GM10847 (cell line): ENCODE measurements around the gene TSPEAR.
"Not testable (repeated sequence)": the region's sequence is repeated elsewhere in the genome, so short reads cannot be mapped to it uniquely, and the experiment has no call there.

Experiments
- POLR2A ChIP-seq: IDR thresholded peaks from 2 replicates; pipeline ENCODE4 v1.6.1; 2011; ENCODE audit not compliant: insufficient read length; ENCODE audit errors: extremely low read depth

TSPEAR gene

DNA sequence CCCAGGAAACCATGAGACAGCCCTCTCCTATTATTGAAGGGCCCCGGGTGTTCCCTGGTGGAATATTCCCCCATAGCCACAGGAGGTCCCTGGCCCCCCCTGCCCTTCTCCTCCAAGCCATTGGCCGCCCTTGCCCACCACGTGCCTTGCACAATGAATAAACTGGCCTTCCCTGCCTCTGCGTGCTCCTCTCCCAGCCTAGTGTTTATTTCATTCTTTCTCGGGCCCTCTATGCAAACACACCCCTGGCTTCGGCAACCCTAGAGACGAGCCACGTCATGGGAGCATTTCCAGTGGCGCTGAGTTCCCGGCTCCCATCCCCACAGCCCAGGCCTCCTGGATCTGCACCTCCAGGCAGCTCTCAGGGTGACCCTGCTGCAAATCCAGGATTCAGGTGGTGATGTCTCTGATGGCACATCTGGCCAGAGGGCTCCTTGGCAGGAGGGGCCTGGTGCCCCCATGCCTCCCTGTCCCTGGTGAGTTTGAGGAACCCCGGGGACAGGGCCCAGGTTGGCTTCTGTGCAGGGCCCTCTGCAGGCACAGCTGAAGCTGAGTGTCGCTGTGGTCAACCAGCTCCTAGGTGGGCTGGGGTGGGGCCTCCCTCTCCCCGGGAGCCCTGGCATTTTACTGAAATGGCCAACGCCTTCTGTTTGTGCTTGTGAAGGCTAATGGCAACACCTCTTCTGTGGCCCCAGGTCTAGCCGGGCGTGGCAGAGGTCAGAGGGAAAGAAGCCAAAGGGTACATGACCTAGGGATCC, 8.2 kb downstream of the TSPEAR start:
- no peak for TF ChIP-seq POLR2A

DNA sequence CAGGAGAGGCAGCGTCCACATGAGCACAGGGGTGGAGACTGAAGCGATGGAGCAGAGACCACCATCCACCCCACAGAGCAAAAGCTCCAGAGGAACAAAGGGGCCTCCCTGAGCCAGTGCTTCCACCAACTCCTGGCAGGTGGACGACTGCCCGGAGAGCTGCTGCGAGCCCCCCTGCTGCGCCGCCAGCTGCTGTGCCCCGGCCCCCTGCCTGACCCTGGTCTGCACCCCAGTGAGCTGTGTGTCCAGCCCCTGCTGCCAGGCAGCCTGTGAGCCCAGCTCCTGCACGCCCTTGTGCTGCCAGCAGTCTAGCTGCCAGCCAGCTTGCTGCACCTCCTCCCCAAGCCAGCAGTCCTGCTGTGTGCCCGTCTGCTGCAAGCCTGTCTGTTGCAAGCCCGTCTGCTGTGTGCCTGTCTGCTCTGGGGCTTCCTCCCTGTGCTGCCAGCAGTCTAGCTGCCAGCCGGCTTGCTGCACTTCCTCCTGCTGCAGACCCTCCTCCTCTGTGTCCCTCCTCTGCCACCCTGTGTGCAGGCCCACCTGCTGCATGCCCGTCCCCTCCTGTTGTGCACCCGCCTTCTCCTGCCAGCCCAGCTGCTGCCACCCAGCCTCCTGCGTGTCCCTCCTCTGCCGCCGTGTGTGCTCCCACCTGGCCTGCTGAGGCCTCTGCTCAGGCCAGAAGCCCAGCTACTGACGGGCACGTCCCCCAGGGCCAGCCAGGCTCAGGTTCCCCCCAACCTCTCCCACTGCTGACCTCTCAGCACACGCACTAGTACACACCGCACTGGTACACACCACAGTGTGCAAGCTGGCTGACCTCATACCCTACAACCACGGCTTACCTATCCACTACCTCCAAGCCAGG, 9.0 kb downstream of the TSPEAR start:
- no peak for TF ChIP-seq POLR2A

GRCh38 chr21:44701541-44701940, 9.8 kb downstream of the TSPEAR start:
- TF ChIP-seq POLR2A, result no peak

- TF ChIP-seq POLR2A, result no peak
These were observed 10.4 kb downstream of the TSPEAR start for GRCh38 chr21:44701023-44701400.

DNA sequence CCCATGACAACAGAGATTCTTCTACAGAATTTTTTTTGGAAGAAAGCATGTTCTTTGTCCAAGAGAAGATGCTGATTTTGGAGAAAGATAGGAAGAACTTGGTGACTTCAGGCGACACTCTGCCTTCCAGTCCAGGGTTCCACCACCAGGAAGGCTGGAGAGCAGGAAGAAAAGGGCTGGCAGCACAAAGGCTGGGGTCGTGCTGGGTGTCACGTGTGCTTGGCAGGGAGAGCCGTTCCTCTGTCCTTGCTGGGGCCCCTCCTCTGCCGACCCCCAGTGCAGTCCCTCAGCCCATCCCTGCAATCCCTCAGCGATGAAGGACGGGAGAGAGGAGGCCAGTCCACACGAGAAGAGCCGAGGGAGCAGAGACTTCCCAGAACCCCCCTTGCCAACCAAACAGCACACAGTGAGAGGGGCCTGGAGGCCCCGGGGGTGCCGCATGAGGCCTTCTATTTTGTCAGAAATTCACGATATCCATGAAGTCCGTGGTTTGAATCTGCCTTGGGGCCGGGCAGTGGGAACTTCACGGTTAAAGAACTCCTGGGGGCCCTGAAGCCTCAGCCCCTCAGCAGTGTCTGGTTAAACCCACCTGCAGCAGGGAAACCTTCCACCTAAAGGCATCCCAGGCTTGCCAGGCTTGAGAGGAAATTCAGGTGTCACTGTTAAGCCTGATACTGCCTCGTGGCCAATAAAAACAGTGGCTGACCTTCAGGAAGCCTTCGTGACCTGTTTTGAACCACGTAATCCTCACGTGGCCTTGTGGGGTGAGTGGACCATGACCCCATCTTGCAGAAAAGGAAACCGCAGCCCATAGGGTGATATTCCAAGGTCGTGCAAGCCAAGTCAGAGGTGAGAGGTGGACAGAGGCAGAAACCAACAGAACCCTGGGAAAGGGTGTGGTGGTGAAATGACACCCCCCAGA, 11.0 kb downstream of the TSPEAR start:
- no peak for TF ChIP-seq POLR2A

DNA sequence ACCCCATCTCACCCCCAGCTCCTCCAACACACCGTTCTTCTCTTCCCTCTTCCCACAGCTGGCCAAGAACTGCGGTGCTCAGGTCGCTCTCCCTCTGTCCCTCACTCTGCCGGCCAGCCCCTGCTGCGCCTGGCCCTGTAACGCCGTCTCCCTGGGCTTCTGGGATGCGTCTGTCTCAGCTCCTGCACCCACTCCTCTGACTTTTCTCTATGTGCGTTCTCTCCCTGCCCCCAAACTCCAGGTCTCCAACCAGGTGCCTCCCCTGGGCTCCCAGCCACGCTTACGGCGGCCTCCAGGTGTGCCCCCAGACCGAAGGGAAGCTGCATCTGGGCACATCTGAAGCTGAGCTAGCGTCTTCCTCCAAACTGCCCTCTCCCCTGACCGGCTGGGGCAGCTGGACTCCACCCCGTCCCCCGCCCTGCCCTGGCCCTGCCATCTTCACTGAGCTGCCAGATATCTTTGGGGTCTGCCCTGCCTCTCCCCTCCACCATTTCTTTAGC, 11.8 kb downstream of the TSPEAR start:
- no peak for TF ChIP-seq POLR2A

GRCh38 chr21:44697811-44698734, 13.3 kb downstream of the TSPEAR start:
- TF ChIP-seq POLR2A, result no peak

DNA sequence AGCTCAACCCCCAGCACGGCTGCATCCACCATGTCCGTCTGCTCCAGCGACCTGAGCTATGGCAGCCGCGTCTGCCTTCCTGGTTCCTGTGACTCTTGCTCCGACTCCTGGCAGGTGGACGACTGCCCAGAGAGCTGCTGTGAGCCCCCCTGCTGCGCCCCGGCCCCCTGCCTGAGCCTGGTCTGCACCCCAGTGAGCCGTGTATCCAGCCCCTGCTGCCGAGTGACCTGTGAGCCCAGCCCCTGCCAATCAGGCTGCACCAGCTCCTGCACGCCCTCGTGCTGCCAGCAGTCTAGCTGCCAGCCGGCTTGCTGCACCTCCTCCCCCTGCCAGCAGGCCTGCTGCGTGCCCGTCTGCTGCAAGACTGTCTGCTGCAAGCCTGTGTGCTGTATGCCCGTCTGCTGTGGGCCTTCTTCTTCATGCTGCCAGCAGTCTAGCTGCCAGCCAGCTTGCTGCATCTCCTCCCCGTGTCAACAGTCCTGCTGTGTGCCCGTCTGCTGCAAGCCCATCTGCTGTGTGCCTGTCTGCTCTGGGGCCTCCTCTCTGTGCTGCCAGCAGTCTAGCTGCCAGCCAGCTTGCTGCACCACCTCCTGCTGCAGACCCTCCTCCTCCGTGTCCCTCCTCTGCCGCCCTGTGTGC, 14.1 kb downstream of the TSPEAR start, which contains the start of gene KRTAP10-12:
TSS of gene KRTAP10-12 (plus strand) at position 1 of the 639 bp plus-strand sequence. CDS start at position 31, 30 bp downstream.
- not testable (repeated sequence) for TF ChIP-seq POLR2A

DNA sequence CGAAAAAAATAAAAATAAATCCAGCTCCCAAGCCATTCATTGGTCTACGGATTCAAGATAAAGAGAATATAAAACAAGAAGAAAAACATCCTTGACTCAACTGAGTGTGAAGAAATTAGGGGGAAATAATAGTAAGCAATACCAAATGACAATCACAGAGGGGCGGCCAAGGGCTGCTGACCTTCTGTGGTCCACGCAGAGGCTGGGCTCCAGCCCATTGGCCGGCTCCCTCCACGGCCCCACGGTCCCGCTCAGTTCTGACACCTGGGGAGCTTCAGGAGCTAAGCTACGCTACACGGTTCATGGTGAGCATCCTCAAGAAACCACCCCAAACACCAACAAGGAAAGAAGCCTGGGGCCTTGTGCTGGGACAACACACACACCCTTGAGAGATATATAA, 14.8 kb downstream of the TSPEAR start:
- no peak for TF ChIP-seq POLR2A

DNA sequence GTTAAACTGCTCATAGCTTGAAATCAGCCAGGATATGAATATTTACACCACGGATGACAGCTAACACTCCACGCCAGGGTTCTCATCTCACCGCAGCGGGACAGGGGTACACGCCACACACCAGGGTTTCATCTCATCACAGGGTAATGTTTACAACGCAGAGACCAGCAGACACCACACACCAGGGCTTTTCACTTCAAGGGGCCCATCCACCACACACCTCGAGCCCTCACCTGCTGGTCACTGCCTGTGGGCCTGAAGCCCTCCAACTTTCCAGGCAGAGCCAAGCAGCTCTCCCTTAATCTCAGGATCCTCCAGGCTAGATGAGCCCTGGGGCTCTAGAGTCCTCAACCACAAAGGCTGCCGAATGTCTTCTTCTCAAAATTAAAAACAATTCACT, 15.7 kb downstream of the TSPEAR start:
- no peak for TF ChIP-seq POLR2A

DNA sequence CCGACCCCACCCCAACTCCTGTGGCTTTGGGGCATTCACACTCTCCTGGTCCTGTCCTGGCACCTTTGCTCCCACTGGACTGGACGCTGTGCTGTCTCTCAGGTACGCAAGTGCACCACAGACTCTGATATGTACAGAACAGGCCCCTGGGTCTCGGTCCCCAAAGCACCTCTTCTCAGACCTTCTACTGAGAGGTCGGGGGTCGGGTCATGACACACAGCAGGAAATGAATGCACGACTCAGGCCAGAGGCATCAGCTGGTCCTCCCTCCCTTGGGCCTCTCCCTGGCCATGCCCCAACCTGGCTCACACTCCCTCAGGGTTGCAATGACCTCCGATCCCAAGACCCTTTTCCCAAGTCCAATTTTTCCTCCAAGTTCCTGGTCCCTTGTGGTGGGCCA, 16.2 kb downstream of the TSPEAR start:
- no peak for TF ChIP-seq POLR2A

GRCh38 chr21:44694776-44695175, 16.6 kb downstream of the TSPEAR start:
- no peak for TF ChIP-seq POLR2A

DNA sequence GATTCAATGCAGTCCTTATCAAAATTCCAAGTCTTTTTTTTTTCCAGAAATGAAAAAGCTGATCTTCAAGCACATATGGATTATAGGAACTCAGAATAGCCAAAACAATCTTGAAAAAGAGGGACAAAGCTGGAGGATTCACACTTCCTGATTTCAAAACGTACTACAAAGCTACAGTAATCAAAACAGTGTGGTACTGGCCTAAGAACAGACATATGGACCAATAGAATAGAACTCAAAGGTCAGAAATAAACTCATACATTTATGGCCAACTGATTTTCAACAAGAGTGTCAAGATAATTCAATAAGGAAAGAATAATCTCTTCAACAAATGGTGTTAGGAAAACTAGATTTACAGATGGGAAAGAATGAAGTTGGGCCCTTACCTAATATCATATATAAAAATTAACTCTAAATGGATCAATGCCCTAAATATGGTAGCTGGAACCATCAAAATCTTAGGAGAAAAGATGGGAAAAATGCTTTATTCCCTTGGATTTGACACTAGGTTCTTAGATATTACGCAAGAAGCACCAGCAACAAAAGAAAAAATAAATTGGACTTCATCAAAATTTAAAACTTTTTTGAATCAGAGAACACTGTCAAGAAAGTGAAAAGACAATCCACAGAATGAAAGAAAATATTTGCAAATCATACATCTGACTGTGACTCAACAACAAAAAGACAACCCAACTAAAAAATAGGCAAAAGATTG, 18.4 kb downstream of the TSPEAR start:
- no peak for TF ChIP-seq POLR2A
